Measurements from ENCODE around the gene GET4.

DNA sequence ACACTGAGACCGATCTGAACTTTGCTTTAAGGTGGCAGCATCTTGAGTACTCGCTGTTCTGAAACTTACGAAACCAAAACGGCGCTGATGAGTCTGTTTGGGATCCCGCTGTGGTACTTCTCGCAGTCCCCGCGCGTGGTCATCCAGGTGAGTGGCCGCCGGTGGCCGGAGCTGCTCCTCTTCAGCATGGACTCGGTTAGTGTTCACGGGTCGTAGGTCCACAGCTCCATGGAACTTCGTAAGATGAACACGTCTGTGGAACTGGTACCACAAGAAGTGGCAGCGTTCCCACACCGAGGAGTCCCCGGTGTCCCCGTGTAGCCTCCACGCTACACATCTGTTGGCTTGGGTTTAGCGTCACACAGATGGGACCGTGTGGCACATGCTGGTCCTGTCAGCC lies 10.4 kb upstream of the GET4 start:
- TF ChIP-seq POLR2A (IDR thresholded peaks at IDR 0.05; ENCODE audit: low read depth, low read length) = no peak
- no peak for TF ChIP-seq TAF1 (IDR thresholded peaks at IDR 0.05; ENCODE audit: low read depth, low read length)
- TF ChIP-seq POLR2AphosphoS5 (IDR thresholded peaks at IDR 0.05; ENCODE audit: low read depth, low read length) = no peak
- no peak for TF ChIP-seq SPI1 (IDR thresholded peaks at IDR 0.05; ENCODE audit: low read depth, low read length)
